A673 (cell line): ENCODE results near the gene MYL2. TPM values are rescaled to one million over a fixed set of nuclear protein-coding genes. Genes with fewer than 3 reads are reported as not detected.

Experiments used
- BruUV-seq: library from RNA; stranded (reverse); fragments of 400-500 nt; replicated peaks from 2 replicates; lab custom pipeline; 2021; lab: Mats Ljungman, UMichigan
- CTCF ChIA-PET: fragments of 300-600 bp; sonication (Branson Sonifier 250); formaldehyde crosslinking; loops from one replicate; lab custom pipeline; 2022; ENCODE audit warnings: antibody characterized with exemption; lab: Charles Lee
- POLR2A ChIA-PET: fragments of 300-600 bp; sonication (Branson Sonifier 250); formaldehyde crosslinking; loops from one replicate; lab custom pipeline; 2022; ENCODE audit warnings: antibody characterized with exemption; ENCODE audit not compliant: low non-redundant PET; lab: Charles Lee
- DNase-seq: peaks from one replicate; pipeline ENCODE4 v3.0.0-alpha.2; 2015; ENCODE audit warnings: low spot score
- H3K27ac ChIP-seq: fragments of 200-600 bp; sonication (generic); 2 replicates; pipeline ENCODE4 v1.5.1; 2016; ENCODE audit warnings: mixed run types, low read depth, mild to moderate bottlenecking, mixed read lengths, antibody characterized with exemption, low read length; ENCODE audit not compliant: poor library complexity, severe bottlenecking
- H3K27me3 ChIP-seq: fragments of 200-600 bp; sonication (generic); replicated peaks from 2 replicates; pipeline ENCODE4 v1.6.1; 2017; ENCODE audit warnings: mixed run types, low read depth, mild to moderate bottlenecking, mixed read lengths, antibody characterized with exemption, low read length; ENCODE audit not compliant: insufficient read depth, poor library complexity
- H3K36me3 ChIP-seq: fragments of 200-600 bp; sonication (generic); 2 replicates; pipeline ENCODE4 v1.6.1; 2016; ENCODE audit warnings: mixed run types, mild to moderate bottlenecking, mixed read lengths, antibody characterized with exemption, low read length; ENCODE audit not compliant: insufficient read depth, poor library complexity, severe bottlenecking
- H3K4me1 ChIP-seq: fragments of 200-600 bp; sonication (generic); 2 replicates; pipeline ENCODE4 v1.6.1; 2017; ENCODE audit warnings: mixed run types, mild to moderate bottlenecking, mixed read lengths, antibody characterized with exemption, low read length; ENCODE audit not compliant: insufficient read depth, poor library complexity, severe bottlenecking
- H3K4me3 ChIP-seq: fragments of 200-600 bp; sonication (generic); 2 replicates; pipeline ENCODE4 v1.5.1; 2016; ENCODE audit warnings: low read depth, mixed run types, mild to moderate bottlenecking, mixed read lengths, low read length; ENCODE audit not compliant: poor library complexity, severe bottlenecking
- H3K9me3 ChIP-seq: fragments of 200-600 bp; sonication (generic); 2 replicates; pipeline ENCODE4 v1.6.1; 2016; ENCODE audit warnings: mixed run types, low read depth, mild to moderate bottlenecking, mixed read lengths, antibody characterized with exemption, low read length; ENCODE audit not compliant: poor library complexity, severe bottlenecking
- EZH2 ChIP-seq: fragments of 200-600 bp; sonication (generic); IDR thresholded peaks from 2 replicates; pipeline ENCODE4 v1.6.1; 2017; ENCODE audit warnings: borderline replicate concordance, low read depth, mild to moderate bottlenecking, mixed read lengths, antibody characterized with exemption, low read length; ENCODE audit not compliant: poor library complexity, severe bottlenecking
- intact Hi-C: fragments of 100-400 bp; cut with micrococcal nuclease; formaldehyde crosslinking; loops from one replicate; pipeline ENCODE4 v1.10.0; 2022; ENCODE audit not compliant: unreplicated experiment
- total RNA-seq: library from RNA; stranded (reverse); gene quantifications from 2 replicates; pipeline ENCODE4 v1.2.3, GENCODE V29; 2021
- TF ChIP-seq, protein P1 (sequence below): fragments of 300-800, 200-600 bp; sonication (generic); conservative IDR thresholded peaks from 2 replicates; pipeline ENCODE4 v1.5.1; 2017; ENCODE audit warnings: low read depth, mild to moderate bottlenecking, antibody characterized with exemption, low read length, moderate library complexity, mixed read lengths

The MYL2 gene
- total RNA-seq, 1 experiment from 2014 or later: not detected

DNA sequence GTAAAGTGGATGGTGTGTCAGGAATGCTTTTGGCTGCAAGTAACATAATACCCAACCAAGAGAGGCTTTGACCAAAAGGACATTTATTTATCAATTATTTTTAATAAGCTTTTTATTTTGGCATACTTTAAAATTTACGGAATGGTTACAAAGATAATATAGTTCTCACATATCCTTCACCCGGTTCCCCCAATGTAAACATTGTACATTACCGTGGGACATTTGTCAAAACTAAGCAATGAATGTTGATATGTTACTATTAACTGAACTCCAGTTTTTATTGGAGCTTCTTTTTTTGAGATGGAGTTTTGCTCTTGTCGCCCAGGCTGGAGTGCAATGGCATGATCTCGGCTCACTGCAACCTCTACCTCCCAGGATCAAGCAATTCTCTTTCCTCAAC lies 50.6 kb downstream of the MYL2 start:
- no TSS peak for BruUV-seq
- CTCF ChIA-PET: no interaction called here

DNA sequence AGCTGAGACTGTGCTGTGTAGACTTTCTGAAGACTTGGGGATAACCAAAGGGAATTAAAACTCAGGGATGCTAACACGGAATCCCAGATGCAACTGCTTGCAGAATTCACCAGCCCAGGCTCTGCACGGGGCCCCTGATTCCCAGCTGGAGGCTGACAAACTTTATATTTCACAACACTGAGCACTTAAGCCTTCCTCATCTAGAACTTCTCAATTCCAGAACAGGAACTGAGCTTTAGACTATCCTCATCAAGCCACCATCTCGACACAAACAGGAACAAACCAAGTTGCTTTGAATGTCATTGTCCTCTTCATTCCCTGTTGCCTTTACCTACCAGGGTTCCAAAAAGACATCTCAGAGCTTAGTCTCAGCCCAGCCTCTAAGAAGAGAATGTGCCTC lies 51.4 kb downstream of the MYL2 start:
- no peak for DNase-seq
- ChIA-PET POLR2A (no interaction called here), CTCF (interaction anchor here (0.6 kb wide), 1 partner anchor 817 kb away, joined by 6 read pairs; the partner anchor contains the start of genes ACAD10 and BRAP)
- peak overlapping the region; percentile 43 for H3K27ac ChIP-seq
- no peaks in the 10 kb centered on the region for H3K27me3 ChIP-seq
- BruUV-seq: no TSS peak
- H3K4me3 ChIP-seq: no peak overlapping the region
- H3K9me3 ChIP-seq: no peaks in the 10 kb centered on the region
- intact Hi-C loops: no loop called here
- no peaks in the 10 kb centered on the region for H3K36me3 ChIP-seq
- TF ChIP-seq EZH2: no peak
- TF ChIP-seq, protein P1, sequence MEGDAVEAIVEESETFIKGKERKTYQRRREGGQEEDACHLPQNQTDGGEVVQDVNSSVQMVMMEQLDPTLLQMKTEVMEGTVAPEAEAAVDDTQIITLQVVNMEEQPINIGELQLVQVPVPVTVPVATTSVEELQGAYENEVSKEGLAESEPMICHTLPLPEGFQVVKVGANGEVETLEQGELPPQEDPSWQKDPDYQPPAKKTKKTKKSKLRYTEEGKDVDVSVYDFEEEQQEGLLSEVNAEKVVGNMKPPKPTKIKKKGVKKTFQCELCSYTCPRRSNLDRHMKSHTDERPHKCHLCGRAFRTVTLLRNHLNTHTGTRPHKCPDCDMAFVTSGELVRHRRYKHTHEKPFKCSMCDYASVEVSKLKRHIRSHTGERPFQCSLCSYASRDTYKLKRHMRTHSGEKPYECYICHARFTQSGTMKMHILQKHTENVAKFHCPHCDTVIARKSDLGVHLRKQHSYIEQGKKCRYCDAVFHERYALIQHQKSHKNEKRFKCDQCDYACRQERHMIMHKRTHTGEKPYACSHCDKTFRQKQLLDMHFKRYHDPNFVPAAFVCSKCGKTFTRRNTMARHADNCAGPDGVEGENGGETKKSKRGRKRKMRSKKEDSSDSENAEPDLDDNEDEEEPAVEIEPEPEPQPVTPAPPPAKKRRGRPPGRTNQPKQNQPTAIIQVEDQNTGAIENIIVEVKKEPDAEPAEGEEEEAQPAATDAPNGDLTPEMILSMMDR: no peak
- peaks cover 5% of the 10 kb centered on the region for H3K4me1 ChIP-seq

More for the DNA sequence above, 50.6 kb downstream of the MYL2 start:
- H3K9me3 ChIP-seq: no peaks in the 10 kb centered on the region
- POLR2A ChIA-PET: no interaction called here
- H3K36me3 ChIP-seq: no peaks in the 10 kb centered on the region
- intact Hi-C loops: no loop called here
- DNase-seq: no peak
- H3K4me1 ChIP-seq: peaks cover 5% of the 10 kb centered on the region
- no peak overlapping the region for H3K4me3 ChIP-seq
- no peaks in the 10 kb centered on the region for H3K27me3 ChIP-seq
- peak overlapping the region; percentile 43 for H3K27ac ChIP-seq
- no peak for TF ChIP-seq EZH2
- TF ChIP-seq, protein P1: no peak

DNA sequence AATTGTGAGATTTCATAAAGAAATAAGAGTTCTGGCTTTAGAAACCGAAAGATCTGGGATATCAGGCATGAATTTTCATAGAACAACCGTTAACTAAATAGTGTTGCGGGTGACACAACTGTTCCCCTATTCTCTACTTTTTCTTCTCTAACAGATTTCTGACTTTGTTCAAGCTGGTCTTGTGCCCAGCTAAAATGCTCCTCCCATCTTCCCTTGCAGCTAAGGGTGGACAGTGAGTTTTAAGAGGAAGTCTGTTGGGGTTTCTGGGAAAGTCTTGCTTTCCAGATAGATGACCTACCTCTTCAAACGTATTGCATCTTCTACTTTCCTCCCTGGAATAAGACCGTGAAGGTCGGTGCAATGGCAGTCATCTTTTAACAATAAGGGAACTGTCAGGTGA lies 54.9 kb downstream of the MYL2 start:
- TF ChIP-seq, protein P1: no peak
- TF ChIP-seq EZH2: no peak
- no peak overlapping the region for H3K4me3 ChIP-seq
- H3K27ac ChIP-seq: no peak overlapping the region
- no peaks in the 10 kb centered on the region for H3K36me3 ChIP-seq
- DNase-seq: no peak
- no TSS peak for BruUV-seq
- ChIA-PET CTCF (no interaction called here), POLR2A (no interaction called here)
- no peaks in the 10 kb centered on the region for H3K27me3 ChIP-seq
- H3K4me1 ChIP-seq: peaks cover 21% of the 10 kb centered on the region
- intact Hi-C loops: no loop called here
- no peaks in the 10 kb centered on the region for H3K9me3 ChIP-seq
